GM21528 (cell line): ENCODE data around the gene COG4.
A peak's percentile ranks its signal among the peaks of the same experiment; 100 is the strongest.

Experiments
- ATAC-seq: cut with Tn5 transposase; IDR thresholded peaks from one replicate; pipeline ENCODE4 v1.9.1; 2021; ENCODE audit warnings: mild to moderate bottlenecking, moderate library complexity; ENCODE audit not compliant: unreplicated experiment, low FRiP score

Gene COG4

DNA sequence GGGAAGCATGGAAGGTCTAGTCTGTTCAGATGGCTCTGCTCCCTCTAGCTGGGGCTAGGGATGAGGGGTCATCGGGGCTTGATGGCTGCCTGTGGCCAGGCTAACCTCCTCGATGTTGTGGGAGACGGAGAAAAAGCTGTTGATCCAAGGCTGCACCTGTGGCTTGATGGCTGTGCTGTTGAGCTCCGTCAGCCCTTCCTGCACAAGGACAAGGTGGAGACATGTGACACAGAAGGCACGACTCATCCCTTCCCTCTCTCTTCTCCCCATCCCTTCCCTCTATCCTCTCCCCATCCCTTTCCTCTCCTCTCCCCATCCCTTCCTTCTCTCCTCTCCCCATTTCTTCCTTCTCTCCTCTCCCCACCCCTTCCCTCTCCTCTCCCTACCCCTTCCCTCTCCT, 40.7 kb downstream of the COG4 start:
- no peak for ATAC-seq

- ATAC-seq = no peak
These were observed 41.3 kb downstream of the COG4 start for GRCh38 chr16:70481929-70482536.

DNA sequence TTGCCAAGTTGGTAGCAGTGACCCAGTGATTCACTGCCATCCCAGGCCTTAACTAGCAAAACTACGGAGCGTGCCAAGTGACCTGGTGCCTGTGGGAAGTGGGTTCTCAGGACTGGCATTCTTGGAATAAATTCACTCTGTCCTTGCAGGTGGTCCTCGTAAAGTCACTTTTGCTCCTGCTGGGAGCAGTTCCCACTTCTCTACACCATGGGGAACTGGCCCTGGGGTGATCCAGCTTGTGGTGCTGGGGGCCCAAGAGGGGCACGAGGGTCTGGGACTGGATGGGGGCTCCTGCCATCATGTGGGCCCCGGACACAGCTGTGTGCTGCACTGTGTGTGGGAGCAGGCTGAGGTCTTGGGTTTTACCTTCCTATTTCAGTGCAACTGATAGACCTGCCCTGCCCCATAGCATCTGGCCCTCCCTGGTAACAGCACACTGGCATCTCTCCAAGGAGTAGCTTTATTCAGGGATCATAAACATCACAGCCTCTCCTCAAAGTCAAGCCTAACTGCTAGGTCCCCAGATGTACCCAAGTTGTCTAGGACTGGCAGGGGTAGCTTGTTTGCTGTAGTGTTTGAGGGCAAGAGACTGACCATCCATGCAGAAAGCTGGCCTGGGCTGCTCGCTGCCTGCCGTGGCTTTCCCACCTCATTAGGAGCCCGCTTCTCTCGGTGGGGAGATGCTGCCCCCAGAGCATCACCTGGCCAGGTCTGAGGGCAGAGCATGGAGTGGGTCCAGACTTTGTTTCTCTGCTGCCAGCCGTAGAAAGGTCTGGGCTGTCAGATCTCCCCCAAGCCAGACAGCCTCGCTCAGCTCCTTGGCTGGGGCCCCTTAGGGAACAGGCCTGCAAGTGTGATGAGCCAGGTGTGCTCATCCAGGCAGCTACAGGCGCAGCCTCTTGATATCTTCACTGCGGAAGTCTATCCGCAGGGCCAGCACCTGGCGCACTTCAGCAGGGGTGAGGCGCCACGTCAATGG, 42.9 kb downstream of the COG4 start:
- ATAC-seq = no peak

GRCh38 chr16:70478912-70479341, 44.4 kb downstream of the COG4 start:
- ATAC-seq = no peak

- ATAC-seq = no peak
These were observed 45.2 kb downstream of the COG4 start for GRCh38 chr16:70478169-70478568.

GRCh38 chr16:70476272-70477020, 46.9 kb downstream of the COG4 start:
- peak; percentile 81 for ATAC-seq

- no peak for ATAC-seq
These were observed 48.1 kb downstream of the COG4 start for GRCh38 chr16:70475054-70475871.

- no peak for ATAC-seq
These were observed 48.9 kb downstream of the COG4 start for GRCh38 chr16:70474320-70475053.

DNA sequence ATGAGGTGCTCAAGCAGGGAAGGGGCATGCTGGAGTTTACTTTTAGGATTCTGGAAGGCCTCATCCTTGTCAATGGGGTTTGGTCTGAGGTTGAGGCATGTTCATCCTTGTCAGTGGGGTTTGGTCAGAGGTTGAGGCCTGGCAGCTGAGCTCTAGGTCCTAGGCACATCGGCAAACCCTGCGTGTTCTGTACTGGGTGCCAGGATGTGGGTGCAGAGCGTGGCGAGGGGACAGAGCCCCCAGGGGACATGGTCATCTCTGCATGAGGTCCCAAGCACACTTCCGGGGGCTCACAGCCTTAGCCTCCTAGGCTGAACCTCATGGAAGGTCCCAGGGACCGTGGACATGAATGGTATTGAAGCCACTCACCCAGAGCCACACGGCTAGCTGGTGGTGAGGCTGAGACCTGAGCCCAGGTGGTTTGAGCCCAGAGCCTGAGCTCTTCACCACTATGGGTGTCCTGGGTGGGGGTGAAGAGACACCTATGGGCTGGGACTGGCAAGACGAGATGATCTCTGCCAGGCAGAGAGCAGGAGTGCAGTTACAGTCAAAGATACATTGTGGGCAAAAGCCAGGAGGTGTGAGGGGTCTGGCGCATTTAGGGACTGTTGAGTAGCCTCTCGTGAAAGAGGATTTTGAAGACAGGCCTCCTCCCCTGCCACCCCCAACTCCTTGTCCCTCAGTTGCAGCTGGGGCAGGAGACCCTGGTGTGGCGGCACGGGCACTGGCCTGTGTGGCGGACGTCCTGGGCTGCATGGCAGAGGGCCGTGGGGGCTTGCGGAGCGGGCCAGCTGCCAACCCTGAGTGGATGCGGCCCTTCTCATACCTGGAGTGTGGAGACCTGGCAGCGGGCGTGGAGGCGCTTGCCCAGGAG, 49.7 kb downstream of the COG4 start:
- no peak for ATAC-seq

GRCh38 chr16:70472786-70473433, 50.4 kb downstream of the COG4 start:
- no peak for ATAC-seq

- no peak for ATAC-seq
These were observed 52.4 kb downstream of the COG4 start for GRCh38 chr16:70470927-70471341.

DNA sequence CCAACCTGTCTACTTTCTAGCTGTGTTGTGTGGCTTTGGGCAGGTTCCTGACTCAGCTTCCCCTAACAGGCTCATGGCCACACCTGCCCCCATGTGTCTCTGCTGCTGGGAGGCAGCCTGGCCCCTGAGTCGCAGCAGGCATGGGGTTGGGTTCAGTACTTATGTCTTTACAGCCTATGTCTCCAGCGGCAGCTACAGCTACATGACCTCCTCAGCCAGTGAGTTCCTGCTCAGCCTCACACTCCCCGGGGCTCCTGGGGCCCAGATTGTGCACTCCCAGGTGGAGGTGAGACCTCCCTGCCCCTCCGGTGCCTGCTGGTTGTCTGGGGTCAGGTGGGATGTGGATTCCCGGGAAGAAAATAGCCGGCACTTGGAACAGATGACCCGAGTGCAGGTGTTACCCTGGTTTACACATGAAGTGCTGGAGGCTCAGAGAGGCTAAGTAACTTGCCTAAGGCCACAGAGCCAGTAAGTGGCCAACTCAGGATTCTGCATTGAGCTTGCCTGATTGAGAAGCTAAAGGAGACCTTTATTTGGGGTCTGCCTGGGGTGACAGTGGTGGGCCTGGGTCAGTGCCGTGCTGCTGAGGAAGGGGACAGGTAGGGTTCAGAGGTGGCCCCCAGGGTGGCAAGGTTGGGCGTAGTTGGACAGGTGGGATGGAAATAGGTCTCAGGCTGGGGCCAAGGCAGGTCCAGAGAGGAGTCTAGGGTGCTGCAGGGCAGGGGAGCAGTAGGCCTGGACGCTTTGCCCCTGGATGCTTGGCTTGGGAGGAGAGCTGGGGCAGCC, 53.0 kb downstream of the COG4 start:
- no peak for ATAC-seq

DNA sequence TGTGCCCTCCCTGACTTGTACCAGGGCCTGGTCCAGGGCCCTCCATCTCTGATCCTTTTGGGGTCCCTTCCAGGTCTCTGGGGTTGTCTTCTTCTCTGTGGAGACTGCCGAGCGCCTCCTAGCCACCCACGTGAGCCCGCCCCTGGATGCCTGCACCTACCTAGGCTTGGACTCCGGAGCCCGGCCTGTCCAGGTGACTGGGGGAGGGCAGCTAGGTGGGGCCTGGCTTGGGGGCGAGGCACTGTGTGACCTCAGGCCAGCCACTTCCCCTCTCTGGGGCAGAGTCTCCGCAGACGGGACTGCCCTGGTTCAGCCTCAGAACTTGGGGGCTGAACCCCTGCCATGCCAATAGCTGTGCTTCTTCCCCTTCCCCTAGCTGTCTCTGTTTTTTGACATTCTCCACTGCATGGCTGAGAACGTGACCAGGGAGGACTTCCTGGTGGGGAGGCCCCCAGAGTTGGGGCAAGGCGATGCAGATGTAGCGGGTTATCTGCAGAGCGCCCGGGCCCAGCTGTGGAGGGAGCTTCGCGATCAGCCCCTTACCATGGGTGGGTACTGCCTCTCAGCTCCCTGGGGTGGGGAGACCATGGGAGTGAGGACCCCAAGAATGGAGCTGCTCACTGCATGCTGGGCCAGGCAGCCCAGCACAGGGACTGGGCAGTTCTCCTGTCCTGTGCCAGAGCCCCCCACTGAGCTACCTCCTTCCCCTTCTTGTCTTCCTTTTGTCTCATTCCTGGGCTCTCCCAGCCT, 54.4 kb downstream of the COG4 start:
- no peak for ATAC-seq

- no peak for ATAC-seq
These were observed 55.7 kb downstream of the COG4 start for GRCh38 chr16:70467608-70468007.

GRCh38 chr16:70467113-70467512, 56.2 kb downstream of the COG4 start:
- ATAC-seq = no peak

GRCh38 chr16:70466805-70467076, 56.6 kb downstream of the COG4 start:
- ATAC-seq = no peak
